Measurements from ENCODE around the gene DTL. TPM values are rescaled to one million over a fixed set of nuclear protein-coding genes. Genes with fewer than 3 reads are reported as not detected.

The DTL gene
- total RNA-seq, 1 donor from 2014 or later = 1.3 TPM

DNA sequence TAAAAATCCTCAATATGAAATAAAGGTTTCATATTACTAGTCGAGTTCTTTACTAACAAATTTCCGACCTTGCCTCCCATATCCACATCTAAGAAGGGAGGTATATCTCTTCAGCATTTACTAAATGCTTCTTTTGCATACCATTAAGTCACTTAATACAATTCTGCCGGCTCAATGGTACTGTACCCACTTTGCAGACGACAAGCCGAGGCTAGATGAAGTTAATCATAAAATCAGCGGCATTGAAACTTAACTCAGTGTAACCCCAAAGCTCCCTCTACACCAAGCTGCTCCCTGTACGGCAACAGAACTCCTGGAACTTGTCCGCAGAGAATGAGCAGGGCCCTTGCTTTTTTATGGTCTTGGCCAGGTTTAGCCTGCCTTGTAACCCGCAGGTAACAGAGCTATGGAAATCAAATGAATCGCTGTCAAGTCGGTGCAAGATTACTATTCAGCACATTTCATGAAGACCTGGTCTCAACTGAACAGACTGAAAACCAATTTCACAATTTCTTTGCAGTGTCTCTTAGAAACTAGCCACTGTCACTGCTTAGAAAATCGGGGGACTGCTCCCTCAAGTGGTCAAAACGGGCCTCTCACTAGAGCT is 929 bp upstream of the DTL start:
- intact Hi-C loops (cut with DNase I) = loop anchor here (10.0 kb wide), 1 partner anchor 420 kb away; no protein-coding TSS in a partner anchor
- DNase-seq (ENCODE audit: missing footprints) = no peak
- ATAC-seq = peak; percentile 24

GRCh38 chr1:212035835-212036605 is 472 bp downstream of the DTL start:
- no peak for DNase-seq (ENCODE audit: missing footprints)
- no peak for ATAC-seq

DNA sequence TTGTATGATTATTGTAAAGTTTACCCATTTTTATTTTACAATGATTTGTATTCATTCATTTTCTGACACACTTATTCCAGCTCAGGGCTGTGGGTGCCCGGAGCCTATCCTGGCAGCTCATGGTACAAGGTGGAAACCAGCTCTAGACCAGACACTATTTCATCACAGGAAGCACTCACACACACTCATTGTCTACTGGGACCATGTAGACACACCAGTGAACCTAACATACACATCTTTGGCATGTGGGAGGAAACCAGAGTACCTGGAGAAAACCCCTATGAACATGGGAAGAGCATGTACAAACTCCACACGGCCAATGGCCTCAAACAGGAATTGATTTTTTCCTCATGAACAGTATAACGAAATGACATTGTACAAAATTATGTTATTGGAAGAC is 2.4 kb downstream of the DTL start:
- intact Hi-C loops (cut with DNase I) = loop anchor here (2.0 to 10.0 kb wide), 2 partner anchors 33 to 417 kb away; no protein-coding TSS in a partner anchor
- ATAC-seq = no peak
- no peak for DNase-seq (ENCODE audit: missing footprints)

More at GRCh38 chr1:212035835-212036605, 472 bp downstream of the DTL start:
- intact Hi-C loops (cut with DNase I) = loop anchor here (10.0 kb wide), 1 partner anchor 419 kb away; no protein-coding TSS in a partner anchor

DNA sequence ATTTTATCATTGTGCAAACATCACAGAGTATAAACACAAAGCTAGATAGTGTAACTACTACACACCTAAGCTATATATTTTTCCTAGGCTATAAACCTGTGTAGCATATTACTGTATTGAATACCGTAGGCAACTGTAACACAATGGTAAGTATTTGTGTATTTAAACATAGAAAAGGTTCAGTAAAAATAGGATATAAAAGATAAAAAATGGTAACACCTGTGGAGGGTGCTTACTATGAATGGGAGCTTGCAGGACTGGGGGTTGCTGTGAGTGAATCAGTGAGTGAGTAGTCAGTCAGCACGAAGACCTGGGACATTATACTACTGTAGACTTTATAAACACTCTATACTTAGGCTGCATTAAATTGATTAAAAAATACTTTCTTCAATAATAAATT is 4.1 kb downstream of the DTL start:
- ATAC-seq (no peak), DNase-seq (ENCODE audit: missing footprints) (no peak)
- intact Hi-C loops (cut with DNase I) = loop anchor here (2.0 to 10.0 kb wide), 2 partner anchors 35 to 415 kb away; no protein-coding TSS in a partner anchor

DNA sequence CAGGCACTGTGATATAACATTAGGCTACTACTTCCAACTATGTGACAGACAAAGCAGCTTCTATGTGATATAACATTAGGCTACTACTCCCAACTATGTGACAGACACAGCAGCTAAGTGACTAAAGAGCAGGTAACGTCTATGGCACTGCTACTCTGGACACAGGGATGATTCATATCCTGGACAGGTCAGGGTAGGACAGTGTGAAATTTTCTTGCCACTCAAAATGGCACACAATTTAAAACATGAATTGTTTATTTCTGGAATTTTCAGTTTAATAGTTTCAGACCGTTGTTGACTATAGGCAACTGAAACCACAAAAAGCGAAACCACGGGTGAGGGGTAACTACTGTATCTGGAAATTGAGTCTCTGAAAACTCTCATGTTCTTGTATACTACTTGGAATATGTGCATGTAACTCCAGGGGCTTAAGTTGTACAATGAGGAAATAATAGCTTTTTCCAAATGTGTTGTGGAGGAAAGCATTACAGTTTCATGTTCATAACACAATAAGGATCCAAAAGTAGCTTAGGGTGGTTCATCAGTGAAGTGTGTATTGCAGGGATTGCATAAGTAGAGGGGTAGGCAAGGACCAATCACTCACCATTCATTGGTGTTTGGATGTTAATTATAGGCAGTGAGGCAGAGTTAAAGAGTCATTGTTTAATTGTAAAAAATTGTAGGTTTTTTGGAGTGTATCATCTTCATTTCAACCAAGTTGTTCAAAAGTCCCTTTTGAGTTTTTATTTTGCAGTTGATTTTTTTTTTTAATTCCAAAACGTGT is 5.3 kb downstream of the DTL start:
- ATAC-seq = no peak
- intact Hi-C loops (cut with DNase I) = no loop called here

GRCh38 chr1:212042436-212042835 is 6.9 kb downstream of the DTL start:
- no peak for ATAC-seq
- intact Hi-C loops (cut with DNase I) = no loop called here
- no peak for DNase-seq (ENCODE audit: missing footprints)

More for the DNA sequence above, 5.3 kb downstream of the DTL start:
- no peak for DNase-seq (ENCODE audit: missing footprints)

GRCh38 chr1:212044851-212045250 is 9.3 kb downstream of the DTL start:
- intact Hi-C loops (cut with DNase I) = no loop called here
- ATAC-seq (no peak), DNase-seq (ENCODE audit: missing footprints) (no peak)

DNA sequence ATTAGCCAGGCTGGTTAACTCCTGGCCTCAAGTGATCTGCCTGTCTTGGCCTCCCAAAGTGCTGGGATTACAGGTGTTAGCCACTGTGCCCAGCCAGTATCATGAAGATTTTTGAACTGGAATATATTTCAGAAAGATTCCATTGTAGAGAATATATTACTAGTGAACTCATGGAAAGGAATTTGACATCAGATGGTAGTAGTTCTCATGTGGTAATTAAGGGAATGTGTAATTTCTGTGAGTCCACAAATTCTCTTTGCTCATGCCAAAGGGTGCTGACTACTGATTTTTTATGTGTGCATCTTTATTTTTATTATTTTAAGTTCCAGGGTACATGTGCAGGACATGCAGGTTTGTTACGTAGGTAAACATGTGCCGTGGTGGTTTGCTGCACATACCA is 10.4 kb downstream of the DTL start:
- intact Hi-C loops (cut with DNase I) = no loop called here
- DNase-seq (ENCODE audit: missing footprints) (no peak), ATAC-seq (no peak)

- intact Hi-C loops (cut with DNase I) = no loop called here
- no peak for ATAC-seq
- no peak for DNase-seq (ENCODE audit: missing footprints)
Measured at GRCh38 chr1:212053993-212054392, 18.4 kb downstream of the DTL start.

DNA sequence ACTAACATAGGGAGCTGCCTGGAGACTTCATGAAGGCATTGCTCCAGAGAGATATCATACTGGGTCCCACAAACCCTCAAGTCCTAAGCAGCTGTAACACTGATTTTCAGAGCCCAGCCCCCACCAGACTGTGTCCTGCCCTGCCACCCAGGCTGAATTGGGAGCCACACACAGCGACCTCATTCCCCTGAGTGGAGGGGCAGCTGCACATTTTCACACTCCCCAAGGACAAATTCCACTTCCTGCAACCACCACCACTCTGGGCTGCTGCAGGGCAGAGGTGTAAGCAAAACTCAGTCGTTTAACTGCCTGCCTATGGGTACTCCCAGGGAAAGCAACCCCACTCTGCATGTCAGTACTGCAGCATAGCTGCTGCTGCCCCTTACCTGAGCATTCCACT is 19.8 kb downstream of the DTL start:
- no peak for ATAC-seq
- no peak for DNase-seq (ENCODE audit: missing footprints)
- intact Hi-C loops (cut with DNase I) = no loop called here

DNA sequence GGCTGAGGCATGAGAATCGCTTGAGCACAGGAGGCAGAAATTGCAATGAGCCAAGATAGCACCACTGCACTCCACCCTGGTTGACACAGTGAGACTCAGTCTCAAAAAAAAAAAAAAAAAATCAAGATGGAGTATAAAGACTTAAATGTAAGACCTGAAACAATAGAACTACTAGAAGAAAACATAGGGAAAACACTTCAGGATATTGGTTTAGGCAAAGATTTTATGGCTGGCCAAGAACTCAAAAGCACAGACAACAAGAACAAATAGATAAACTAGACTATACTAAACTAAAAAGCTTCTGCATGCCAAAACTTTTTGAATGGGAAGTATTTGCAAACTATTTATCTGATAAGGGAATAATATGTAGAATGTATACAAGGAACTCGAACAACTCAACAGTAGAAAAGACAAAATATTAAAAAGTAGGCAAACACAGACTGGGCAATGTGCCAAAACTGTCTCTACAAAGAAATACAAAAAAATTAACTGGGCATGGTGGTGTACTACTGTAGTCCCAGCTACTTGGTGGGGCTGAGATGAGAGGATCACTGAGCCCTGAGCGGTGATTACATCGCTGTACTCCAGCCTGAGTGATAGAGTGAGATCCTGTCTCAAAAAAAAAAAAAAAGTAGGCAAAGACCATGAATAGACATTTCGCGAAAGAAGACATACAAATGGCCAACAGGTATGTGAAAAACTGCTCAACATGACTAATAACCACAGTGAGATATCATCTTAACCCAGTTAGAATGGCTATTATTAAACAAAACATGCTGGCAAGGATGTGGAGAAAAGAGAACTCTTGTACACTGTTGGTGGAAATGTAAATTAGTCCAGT is 25.3 kb downstream of the DTL start:
- DNase-seq (ENCODE audit: missing footprints) (no peak), ATAC-seq (no peak)
- intact Hi-C loops (cut with DNase I) = no loop called here

GRCh38 chr1:212062832-212063438 is 27.4 kb downstream of the DTL start:
- DNase-seq (ENCODE audit: missing footprints) (no peak), ATAC-seq (no peak)

GRCh38 chr1:212067787-212068186 is 32.2 kb downstream of the DTL start:
- intact Hi-C loops (cut with DNase I) = no loop called here
- ATAC-seq = no peak
- DNase-seq (ENCODE audit: missing footprints) = no peak

More at GRCh38 chr1:212062832-212063438, 27.4 kb downstream of the DTL start:
- intact Hi-C loops (cut with DNase I) = loop anchor here (2.0 kb wide), 1 partner anchor 394 kb away; no protein-coding TSS in a partner anchor

GRCh38 chr1:212070720-212071302 is 35.3 kb downstream of the DTL start:
- DNase-seq (ENCODE audit: missing footprints) (no peak), ATAC-seq (peak; percentile 54)
- intact Hi-C loops (cut with DNase I) = loop anchor here (2.0 kb wide), 3 partner anchors 220 to 386 kb away; no protein-coding TSS in a partner anchor

DNA sequence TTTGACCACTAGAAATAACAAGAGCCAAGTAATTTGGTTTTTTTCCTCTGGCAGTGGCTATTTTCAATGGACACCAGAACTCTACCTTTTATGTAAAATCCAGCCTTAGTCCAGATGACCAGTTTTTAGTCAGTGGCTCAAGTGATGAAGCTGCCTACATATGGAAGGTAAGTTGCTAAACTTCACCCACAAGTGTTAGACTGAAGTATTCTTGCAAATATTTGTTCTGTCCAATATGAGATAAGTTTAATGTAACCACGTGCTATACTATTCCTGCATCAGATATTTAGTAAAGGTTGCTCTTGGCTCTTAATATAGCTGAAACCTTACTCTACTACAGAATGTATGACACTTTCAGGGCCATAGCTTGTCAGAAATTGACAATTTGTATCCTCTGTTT is 36.5 kb downstream of the DTL start:
- no peak for ATAC-seq
- DNase-seq (ENCODE audit: missing footprints) = no peak
- intact Hi-C loops (cut with DNase I) = no loop called here

DNA sequence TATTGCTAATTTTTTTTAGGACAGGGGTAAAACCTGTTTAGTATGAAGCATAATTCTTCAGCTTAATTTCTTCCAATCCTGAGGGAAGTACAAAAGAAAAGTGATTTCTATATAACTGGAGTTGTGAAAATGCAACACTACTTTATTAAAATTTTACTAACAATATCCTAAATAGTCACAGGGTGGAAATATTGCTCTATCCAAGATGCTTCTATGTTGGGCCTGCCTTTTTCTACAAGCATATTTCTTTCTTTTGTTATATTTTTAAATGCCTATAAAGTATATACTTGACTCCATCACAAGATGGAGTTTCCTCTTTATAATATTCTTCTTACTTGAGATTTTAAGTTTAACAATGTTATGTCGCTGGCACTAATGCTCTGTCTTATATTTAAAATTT is 37.9 kb downstream of the DTL start:
- intact Hi-C loops (cut with DNase I) = no loop called here
- no peak for ATAC-seq
- DNase-seq (ENCODE audit: missing footprints) = no peak

DNA sequence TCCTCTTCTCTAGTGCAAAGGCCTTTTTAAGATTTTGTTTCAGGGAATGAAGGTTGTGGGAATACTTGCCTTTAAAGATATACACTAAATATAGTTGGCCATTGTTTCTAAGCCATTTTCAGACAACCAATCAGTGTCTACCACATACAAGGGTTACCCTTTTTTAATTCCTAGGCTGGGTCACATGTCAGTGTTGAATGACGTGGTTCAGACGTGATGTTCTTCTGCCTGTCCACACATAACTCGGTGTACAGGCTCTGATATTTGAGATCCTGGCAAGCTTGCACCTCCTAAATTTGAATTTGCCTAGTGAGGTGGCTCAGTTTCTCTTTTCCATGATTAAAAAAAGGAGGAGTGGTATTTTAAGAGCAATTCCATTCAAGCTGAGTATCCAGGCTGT is 38.8 kb downstream of the DTL start:
- no peak for DNase-seq (ENCODE audit: missing footprints)
- intact Hi-C loops (cut with DNase I) = loop anchor here (1.0 kb wide), 2 partner anchors 88 to 211 kb away; partner anchors contain the start of gene PPP2R5A
- ATAC-seq = peak; percentile 97

GRCh38 chr1:212074856-212075255 is 39.3 kb downstream of the DTL start:
- intact Hi-C loops (cut with DNase I) = loop anchor here (1.0 kb wide), 3 partner anchors 87 to 210 kb away; partner anchors contain the start of gene PPP2R5A
- DNase-seq (ENCODE audit: missing footprints) (no peak), ATAC-seq (peak; percentile 78)

Measured in Right ventricle myocardium inferior (tissue), 1 donor.